ENCODE data around the gene COG4. TPM values are rescaled to one million over a fixed set of nuclear protein-coding genes. Genes with fewer than 3 reads are reported as not detected.

COG4 gene
- total RNA-seq, 1 experiment from 2014 or later = 45.4 TPM

GRCh38 chr16:70484867-70485266 is 38.5 kb downstream of the COG4 start:
- Histone ChIP-seq H3K27me3 (ENCODE audit: control insufficient read depth, insufficient read depth, low read length) (no peaks in the 10 kb centered on the region), H3K9me3 (ENCODE audit: control insufficient read depth, insufficient read depth, low read depth, low read length) (no peaks in the 10 kb centered on the region), H3K4me3 (ENCODE audit: low read depth in 2 of 2, low read length in 2 of 2) (no peak overlapping the region), H3K27ac (ENCODE audit: low read length) (no peak overlapping the region), H3K36me3 (ENCODE audit: control insufficient read depth, insufficient read depth, low read length) (no peaks in the 10 kb centered on the region), H3K4me1 (ENCODE audit: control insufficient read depth, insufficient read depth, low read length) (no peaks in the 10 kb centered on the region)
- ATAC-seq (no peak), DNase-seq (ENCODE audit: low read depth, low spot score) (no peak)
- TF ChIP-seq SIN3A (IDR thresholded peaks at IDR 0.05; ENCODE audit: borderline replicate concordance, insufficient read depth, low read depth, low read length) (no peak), TCF7L2 (IDR thresholded peaks at IDR 0.05; ENCODE audit: low read depth, low read length) (no peak), REST (IDR thresholded peaks at IDR 0.05; ENCODE audit: insufficient read depth in 1 of 2, low read depth in 2 of 2, low read length in 1 of 2) (no peak), POLR2AphosphoS5 (IDR thresholded peaks at IDR 0.05; ENCODE audit: low read depth, low read length) (no peak)
- CTCF ChIA-PET = no interaction called here
- in situ Hi-C loops (cut with HindIII; ENCODE audit: low pct_unique_long_range_greater_than_20kb, low sequenced_read_pairs) = no loop called here
- POLR2A ChIA-PET = no interaction called here
- BruUV-seq (replicated peaks) = no TSS peak
- intact Hi-C loops (cut with micrococcal nuclease; ENCODE audit: unreplicated experiment) = no loop called here

- no peak for ATAC-seq
- in situ Hi-C loops (cut with HindIII; ENCODE audit: low pct_unique_long_range_greater_than_20kb, low sequenced_read_pairs) = no loop called here
- no peak for DNase-seq (ENCODE audit: low read depth, low spot score)
- Histone ChIP-seq H3K4me1 (ENCODE audit: control insufficient read depth, insufficient read depth, low read length) (no peaks in the 10 kb centered on the region), H3K4me3 (ENCODE audit: low read depth in 2 of 2, low read length in 2 of 2) (no peak overlapping the region), H3K36me3 (ENCODE audit: control insufficient read depth, insufficient read depth, low read length) (no peaks in the 10 kb centered on the region), H3K27me3 (ENCODE audit: control insufficient read depth, insufficient read depth, low read length) (no peaks in the 10 kb centered on the region), H3K27ac (ENCODE audit: low read length) (no peak overlapping the region), H3K9me3 (ENCODE audit: control insufficient read depth, insufficient read depth, low read depth, low read length) (no peaks in the 10 kb centered on the region)
- ChIA-PET CTCF (interaction anchor here (0.8 kb wide), 1 partner anchor 51 kb away, joined by 13 read pairs; no protein-coding TSS in a partner anchor), POLR2A (interaction anchor here (0.7 kb wide), 1 partner anchor 102 kb away, joined by 5 read pairs; no protein-coding TSS in a partner anchor)
- intact Hi-C loops (cut with micrococcal nuclease; ENCODE audit: unreplicated experiment) = no loop called here
- BruUV-seq (replicated peaks) = no TSS peak
- TF ChIP-seq TCF7L2 (IDR thresholded peaks at IDR 0.05; ENCODE audit: low read depth, low read length) (no peak), POLR2AphosphoS5 (IDR thresholded peaks at IDR 0.05; ENCODE audit: low read depth, low read length) (no peak), CTCF (IDR thresholded peaks at IDR 0.05) (no peak), SIN3A (IDR thresholded peaks at IDR 0.05; ENCODE audit: borderline replicate concordance, insufficient read depth, low read depth, low read length) (no peak), REST (IDR thresholded peaks at IDR 0.05; ENCODE audit: insufficient read depth in 1 of 2, low read depth in 2 of 2, low read length in 1 of 2) (no peak)
Observed at GRCh38 chr16:70483426-70483825, 39.9 kb downstream of the COG4 start.
